Loucy (cell line): Measurements from ENCODE around the gene RNF43.

ENCODE experiments used
- EZH2phosphoT487 ChIP-seq: fragments of 200-600 bp; IDR thresholded peaks from 2 replicates; pipeline ENCODE4 v1.6.1; 2018; ENCODE audit warnings: antibody characterized with exemption, mild to moderate bottlenecking, moderate library complexity, borderline replicate concordance
- TF ChIP-seq, protein P1 (sequence below): fragments of 200-600 bp; sonication (generic); conservative IDR thresholded peaks from 2 replicates; pipeline ENCODE4 v1.5.1; 2014; ENCODE audit warnings: mild to moderate bottlenecking, antibody characterized with exemption, low read length

DNA sequence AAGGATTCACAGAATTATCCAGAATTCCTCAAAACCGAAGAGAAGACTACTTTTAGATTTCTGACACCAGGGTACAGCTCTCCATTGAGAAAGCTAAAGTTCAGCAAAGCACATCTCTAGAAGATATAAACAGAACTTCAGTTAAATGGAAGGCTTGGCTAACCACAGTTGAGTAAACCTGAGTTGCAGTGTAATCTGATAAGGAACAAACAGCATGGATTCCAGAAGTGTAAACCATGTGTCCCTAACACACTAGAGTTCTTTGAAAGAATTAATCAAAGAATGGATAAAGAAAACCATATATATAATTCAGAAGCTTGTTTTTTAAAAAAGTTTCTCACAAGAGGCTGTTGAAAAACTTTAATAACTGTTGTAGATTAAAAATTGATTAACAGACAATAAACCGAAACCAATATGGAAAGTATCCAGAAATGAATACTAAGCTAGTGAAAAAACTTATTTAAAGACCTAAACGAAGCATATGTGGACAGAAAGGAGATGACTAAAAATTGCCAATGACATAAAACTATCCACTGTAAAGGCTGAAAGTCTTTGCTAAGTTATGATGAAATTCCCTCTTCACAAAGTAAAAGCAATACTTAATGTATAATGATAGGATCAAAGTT, 4.3 kb downstream of the RNF43 start:
- TF ChIP-seq, protein P1, sequence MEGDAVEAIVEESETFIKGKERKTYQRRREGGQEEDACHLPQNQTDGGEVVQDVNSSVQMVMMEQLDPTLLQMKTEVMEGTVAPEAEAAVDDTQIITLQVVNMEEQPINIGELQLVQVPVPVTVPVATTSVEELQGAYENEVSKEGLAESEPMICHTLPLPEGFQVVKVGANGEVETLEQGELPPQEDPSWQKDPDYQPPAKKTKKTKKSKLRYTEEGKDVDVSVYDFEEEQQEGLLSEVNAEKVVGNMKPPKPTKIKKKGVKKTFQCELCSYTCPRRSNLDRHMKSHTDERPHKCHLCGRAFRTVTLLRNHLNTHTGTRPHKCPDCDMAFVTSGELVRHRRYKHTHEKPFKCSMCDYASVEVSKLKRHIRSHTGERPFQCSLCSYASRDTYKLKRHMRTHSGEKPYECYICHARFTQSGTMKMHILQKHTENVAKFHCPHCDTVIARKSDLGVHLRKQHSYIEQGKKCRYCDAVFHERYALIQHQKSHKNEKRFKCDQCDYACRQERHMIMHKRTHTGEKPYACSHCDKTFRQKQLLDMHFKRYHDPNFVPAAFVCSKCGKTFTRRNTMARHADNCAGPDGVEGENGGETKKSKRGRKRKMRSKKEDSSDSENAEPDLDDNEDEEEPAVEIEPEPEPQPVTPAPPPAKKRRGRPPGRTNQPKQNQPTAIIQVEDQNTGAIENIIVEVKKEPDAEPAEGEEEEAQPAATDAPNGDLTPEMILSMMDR = no peak
- no peak for TF ChIP-seq EZH2phosphoT487
